ENCODE measurements around the gene GNAQ. TPM values are rescaled to one million over a fixed set of nuclear protein-coding genes. Genes with fewer than 3 reads are reported as not detected.

GNAQ gene
- total RNA-seq, 1 experiment from 2014 or later, result 55.5 TPM

DNA sequence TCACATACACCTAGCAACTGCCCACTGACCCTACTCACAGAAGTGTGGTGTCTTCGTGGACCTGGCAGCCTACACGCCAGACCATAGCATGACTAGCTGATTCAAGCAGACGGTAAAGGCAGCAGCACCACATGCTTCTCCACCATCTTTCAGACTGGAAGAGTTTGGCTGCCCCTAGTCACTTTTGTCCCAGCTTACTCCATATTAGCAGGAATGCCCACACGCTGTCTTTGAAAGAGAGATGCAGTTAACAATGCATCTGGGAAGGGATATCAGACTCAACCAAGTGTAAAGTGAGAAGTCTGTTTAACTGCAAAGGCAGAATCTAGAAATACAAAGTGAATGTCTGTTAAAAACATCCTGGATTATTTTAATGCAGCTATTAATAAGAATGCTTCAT, 206.2 kb downstream of the GNAQ start:
- H3K9me3 Mint-ChIP-seq, result no peaks in the 10 kb centered on the region
- DNase-seq (ENCODE audit: low spot score) (no peak), ATAC-seq (no peak)
- H3K36me3 Mint-ChIP-seq, result no peaks in the 10 kb centered on the region
- peaks cover 4% of the 10 kb centered on the region for H3K4me1 Mint-ChIP-seq
- H3K4me3 Mint-ChIP-seq, result no peak overlapping the region
- POLR2A ChIA-PET, result no interaction called here
- CTCF ChIA-PET, result no interaction called here
- no peaks in the 10 kb centered on the region for H3K27me3 Mint-ChIP-seq (ENCODE audit: low read depth)
- TF ChIP-seq JAZF1 (CRISPR knock-in tag; IDR thresholded peaks at IDR 0.05), result no peak
- TF ChIP-seq EMX1 (CRISPR knock-in tag; IDR thresholded peaks at IDR 0.05), result no peak
- TF ChIP-seq, protein P1, sequence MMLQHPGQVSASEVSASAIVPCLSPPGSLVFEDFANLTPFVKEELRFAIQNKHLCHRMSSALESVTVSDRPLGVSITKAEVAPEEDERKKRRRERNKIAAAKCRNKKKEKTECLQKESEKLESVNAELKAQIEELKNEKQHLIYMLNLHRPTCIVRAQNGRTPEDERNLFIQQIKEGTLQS (CRISPR knock-in tag; conservative IDR thresholded peaks at IDR 0.05), result no peak
- TF ChIP-seq ZNF232 (CRISPR knock-in tag; IDR thresholded peaks at IDR 0.05), result no peak
- TF ChIP-seq, protein P2, sequence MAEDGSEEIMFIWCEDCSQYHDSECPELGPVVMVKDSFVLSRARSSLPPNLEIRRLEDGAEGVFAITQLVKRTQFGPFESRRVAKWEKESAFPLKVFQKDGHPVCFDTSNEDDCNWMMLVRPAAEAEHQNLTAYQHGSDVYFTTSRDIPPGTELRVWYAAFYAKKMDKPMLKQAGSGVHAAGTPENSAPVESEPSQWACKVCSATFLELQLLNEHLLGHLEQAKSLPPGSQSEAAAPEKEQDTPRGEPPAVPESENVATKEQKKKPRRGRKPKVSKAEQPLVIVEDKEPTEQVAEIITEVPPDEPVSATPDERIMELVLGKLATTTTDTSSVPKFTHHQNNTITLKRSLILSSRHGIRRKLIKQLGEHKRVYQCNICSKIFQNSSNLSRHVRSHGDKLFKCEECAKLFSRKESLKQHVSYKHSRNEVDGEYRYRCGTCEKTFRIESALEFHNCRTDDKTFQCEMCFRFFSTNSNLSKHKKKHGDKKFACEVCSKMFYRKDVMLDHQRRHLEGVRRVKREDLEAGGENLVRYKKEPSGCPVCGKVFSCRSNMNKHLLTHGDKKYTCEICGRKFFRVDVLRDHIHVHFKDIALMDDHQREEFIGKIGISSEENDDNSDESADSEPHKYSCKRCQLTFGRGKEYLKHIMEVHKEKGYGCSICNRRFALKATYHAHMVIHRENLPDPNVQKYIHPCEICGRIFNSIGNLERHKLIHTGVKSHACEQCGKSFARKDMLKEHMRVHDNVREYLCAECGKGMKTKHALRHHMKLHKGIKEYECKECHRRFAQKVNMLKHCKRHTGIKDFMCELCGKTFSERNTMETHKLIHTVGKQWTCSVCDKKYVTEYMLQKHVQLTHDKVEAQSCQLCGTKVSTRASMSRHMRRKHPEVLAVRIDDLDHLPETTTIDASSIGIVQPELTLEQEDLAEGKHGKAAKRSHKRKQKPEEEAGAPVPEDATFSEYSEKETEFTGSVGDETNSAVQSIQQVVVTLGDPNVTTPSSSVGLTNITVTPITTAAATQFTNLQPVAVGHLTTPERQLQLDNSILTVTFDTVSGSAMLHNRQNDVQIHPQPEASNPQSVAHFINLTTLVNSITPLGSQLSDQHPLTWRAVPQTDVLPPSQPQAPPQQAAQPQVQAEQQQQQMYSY (CRISPR knock-in tag; IDR thresholded peaks at IDR 0.05), result no peak
- no peak for TF ChIP-seq GTF2I (CRISPR knock-in tag; conservative IDR thresholded peaks at IDR 0.05)
- TF ChIP-seq, protein P3, sequence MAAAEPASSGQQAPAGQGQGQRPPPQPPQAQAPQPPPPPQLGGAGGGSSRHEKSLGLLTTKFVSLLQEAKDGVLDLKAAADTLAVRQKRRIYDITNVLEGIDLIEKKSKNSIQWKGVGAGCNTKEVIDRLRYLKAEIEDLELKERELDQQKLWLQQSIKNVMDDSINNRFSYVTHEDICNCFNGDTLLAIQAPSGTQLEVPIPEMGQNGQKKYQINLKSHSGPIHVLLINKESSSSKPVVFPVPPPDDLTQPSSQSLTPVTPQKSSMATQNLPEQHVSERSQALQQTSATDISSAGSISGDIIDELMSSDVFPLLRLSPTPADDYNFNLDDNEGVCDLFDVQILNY (CRISPR knock-in tag; IDR thresholded peaks at IDR 0.05), result no peak
- TF ChIP-seq, protein P4, sequence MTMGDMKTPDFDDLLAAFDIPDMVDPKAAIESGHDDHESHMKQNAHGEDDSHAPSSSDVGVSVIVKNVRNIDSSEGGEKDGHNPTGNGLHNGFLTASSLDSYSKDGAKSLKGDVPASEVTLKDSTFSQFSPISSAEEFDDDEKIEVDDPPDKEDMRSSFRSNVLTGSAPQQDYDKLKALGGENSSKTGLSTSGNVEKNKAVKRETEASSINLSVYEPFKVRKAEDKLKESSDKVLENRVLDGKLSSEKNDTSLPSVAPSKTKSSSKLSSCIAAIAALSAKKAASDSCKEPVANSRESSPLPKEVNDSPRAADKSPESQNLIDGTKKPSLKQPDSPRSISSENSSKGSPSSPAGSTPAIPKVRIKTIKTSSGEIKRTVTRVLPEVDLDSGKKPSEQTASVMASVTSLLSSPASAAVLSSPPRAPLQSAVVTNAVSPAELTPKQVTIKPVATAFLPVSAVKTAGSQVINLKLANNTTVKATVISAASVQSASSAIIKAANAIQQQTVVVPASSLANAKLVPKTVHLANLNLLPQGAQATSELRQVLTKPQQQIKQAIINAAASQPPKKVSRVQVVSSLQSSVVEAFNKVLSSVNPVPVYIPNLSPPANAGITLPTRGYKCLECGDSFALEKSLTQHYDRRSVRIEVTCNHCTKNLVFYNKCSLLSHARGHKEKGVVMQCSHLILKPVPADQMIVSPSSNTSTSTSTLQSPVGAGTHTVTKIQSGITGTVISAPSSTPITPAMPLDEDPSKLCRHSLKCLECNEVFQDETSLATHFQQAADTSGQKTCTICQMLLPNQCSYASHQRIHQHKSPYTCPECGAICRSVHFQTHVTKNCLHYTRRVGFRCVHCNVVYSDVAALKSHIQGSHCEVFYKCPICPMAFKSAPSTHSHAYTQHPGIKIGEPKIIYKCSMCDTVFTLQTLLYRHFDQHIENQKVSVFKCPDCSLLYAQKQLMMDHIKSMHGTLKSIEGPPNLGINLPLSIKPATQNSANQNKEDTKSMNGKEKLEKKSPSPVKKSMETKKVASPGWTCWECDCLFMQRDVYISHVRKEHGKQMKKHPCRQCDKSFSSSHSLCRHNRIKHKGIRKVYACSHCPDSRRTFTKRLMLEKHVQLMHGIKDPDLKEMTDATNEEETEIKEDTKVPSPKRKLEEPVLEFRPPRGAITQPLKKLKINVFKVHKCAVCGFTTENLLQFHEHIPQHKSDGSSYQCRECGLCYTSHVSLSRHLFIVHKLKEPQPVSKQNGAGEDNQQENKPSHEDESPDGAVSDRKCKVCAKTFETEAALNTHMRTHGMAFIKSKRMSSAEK (CRISPR knock-in tag; IDR thresholded peaks at IDR 0.05; ENCODE audit: borderline replicate concordance), result no peak
- TF ChIP-seq ZNF423 (CRISPR knock-in tag; IDR thresholded peaks at IDR 0.05), result no peak
- TF ChIP-seq, protein P5, sequence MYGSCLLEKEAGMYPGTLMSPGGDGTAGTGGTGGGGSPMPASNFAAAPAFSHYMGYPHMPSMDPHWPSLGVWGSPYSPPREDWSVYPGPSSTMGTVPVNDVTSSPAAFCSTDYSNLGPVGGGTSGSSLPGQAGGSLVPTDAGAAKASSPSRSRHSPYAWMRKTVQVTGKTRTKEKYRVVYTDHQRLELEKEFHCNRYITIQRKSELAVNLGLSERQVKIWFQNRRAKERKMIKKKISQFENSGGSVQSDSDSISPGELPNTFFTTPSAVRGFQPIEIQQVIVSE (CRISPR knock-in tag; IDR thresholded peaks at IDR 0.05; ENCODE audit: borderline replicate concordance), result no peak
- TF ChIP-seq CREM (CRISPR knock-in tag; IDR thresholded peaks at IDR 0.05), result no peak
- TF ChIP-seq NFE2L1 (CRISPR knock-in tag; IDR thresholded peaks at IDR 0.05), result no peak
- no peak for TF ChIP-seq ZNF121 (CRISPR knock-in tag; IDR thresholded peaks at IDR 0.05)
- TF ChIP-seq, protein P6, sequence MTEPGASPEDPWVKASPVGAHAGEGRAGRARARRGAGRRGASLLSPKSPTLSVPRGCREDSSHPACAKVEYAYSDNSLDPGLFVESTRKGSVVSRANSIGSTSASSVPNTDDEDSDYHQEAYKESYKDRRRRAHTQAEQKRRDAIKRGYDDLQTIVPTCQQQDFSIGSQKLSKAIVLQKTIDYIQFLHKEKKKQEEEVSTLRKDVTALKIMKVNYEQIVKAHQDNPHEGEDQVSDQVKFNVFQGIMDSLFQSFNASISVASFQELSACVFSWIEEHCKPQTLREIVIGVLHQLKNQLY (CRISPR knock-in tag; IDR thresholded peaks at IDR 0.05), result no peak
- TF ChIP-seq, protein P7, sequence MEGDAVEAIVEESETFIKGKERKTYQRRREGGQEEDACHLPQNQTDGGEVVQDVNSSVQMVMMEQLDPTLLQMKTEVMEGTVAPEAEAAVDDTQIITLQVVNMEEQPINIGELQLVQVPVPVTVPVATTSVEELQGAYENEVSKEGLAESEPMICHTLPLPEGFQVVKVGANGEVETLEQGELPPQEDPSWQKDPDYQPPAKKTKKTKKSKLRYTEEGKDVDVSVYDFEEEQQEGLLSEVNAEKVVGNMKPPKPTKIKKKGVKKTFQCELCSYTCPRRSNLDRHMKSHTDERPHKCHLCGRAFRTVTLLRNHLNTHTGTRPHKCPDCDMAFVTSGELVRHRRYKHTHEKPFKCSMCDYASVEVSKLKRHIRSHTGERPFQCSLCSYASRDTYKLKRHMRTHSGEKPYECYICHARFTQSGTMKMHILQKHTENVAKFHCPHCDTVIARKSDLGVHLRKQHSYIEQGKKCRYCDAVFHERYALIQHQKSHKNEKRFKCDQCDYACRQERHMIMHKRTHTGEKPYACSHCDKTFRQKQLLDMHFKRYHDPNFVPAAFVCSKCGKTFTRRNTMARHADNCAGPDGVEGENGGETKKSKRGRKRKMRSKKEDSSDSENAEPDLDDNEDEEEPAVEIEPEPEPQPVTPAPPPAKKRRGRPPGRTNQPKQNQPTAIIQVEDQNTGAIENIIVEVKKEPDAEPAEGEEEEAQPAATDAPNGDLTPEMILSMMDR (IDR thresholded peaks at IDR 0.05), result no peak
- H3K27ac Mint-ChIP-seq, result 0 out of 2 replicates have a peak overlapping the region, but pooled peaks have one; percentile 46

Data from WTC11 (cell line).